Esophagus squamous epithelium (tissue), 4 donors: Measurements from ENCODE around the gene CCDC85C.

Experiments
- POLR2A ChIP-seq, 4 donors: fragments of 450-650 bp; IDR thresholded peaks; one replicate each; pipeline ENCODE4 v1.6.1; 2017; ENCODE audit warnings: antibody characterized with exemption in 4 of 4, mild to moderate bottlenecking in 4 of 4, moderate library complexity in 3 of 4
- TF ChIP-seq, protein P1 (sequence below), 6 experiments: fragments of 450-650 bp in 4 of 6; fragments of 200-600 bp in 2 of 6; sonication (generic) in 2 of 6; IDR thresholded peaks; one replicate each; pipeline ENCODE4 v1.5.1; 2016 to 2019; ENCODE audit warnings: antibody characterized with exemption in 6 of 6, mild to moderate bottlenecking in 4 of 6, moderate library complexity in 4 of 6

DNA sequence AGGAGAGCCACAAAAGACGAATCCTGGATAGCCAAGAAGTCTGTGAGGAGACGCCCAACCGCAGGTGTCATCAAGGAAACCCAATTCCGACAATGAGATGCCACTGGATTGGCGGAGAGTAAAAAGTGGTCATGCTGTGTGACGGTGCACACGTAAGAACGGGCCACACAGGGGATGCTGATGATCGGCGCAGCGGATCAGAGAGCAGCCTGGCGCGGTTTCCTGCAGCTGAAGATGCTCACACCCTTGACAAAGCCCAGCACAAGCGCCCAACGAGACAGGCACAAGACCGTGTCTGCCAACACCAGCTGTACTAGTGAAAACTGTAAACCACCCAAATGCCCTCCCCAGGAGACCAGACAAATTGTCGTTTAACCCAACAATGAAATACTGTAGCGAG, 55.8 kb downstream of the CCDC85C start:
- TF ChIP-seq, protein P1, sequence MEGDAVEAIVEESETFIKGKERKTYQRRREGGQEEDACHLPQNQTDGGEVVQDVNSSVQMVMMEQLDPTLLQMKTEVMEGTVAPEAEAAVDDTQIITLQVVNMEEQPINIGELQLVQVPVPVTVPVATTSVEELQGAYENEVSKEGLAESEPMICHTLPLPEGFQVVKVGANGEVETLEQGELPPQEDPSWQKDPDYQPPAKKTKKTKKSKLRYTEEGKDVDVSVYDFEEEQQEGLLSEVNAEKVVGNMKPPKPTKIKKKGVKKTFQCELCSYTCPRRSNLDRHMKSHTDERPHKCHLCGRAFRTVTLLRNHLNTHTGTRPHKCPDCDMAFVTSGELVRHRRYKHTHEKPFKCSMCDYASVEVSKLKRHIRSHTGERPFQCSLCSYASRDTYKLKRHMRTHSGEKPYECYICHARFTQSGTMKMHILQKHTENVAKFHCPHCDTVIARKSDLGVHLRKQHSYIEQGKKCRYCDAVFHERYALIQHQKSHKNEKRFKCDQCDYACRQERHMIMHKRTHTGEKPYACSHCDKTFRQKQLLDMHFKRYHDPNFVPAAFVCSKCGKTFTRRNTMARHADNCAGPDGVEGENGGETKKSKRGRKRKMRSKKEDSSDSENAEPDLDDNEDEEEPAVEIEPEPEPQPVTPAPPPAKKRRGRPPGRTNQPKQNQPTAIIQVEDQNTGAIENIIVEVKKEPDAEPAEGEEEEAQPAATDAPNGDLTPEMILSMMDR (IDR thresholded peaks at IDR 0.05): no peak
- no peak for TF ChIP-seq POLR2A (IDR thresholded peaks at IDR 0.05)
